Limb (tissue), 2 donors: ENCODE results near the gene ABAT.

ENCODE experiments used
- DNase-seq, 2 donors: peaks; one replicate each; pipeline ENCODE4 v3.0.0-alpha.2; 2016; ENCODE audit errors: extremely low spot score in 2 of 2

Gene ABAT

GRCh38 chr16:8816967-8817655 is 142.7 kb downstream of the ABAT start:
- DNase-seq: no peak

- no peak for DNase-seq
Observed at GRCh38 chr16:8818504-8819270, 144.3 kb downstream of the ABAT start.

DNA sequence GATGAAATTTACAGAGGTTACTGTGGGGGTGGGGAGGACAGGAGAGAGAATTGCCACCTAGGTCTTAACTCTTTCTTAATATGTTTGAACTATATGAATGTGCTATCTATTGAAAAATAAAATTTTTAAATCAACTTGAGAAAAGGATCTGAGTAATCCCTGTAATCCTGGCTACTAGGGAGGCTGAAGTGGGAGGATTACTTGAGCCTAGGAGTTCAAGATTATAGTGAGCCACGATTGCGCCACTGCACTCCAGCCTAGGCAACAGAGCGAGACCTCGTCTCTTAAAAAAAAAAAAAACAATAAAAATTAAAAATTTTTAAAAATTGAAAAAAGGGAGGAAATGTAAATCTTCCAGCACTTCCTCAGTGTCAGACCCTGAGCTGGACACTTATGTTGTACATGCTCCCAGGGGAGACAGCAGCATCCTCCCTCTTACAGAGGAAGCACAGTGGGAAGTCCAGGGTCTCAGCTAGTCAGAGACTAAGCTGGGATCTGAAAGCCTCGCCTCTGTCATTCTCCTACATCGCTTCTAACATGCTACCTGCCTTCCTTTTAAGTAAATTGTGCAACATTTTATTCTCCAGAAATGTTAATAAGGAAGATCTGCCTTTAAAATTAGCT is 145.1 kb downstream of the ABAT start:
- no peak for DNase-seq

DNA sequence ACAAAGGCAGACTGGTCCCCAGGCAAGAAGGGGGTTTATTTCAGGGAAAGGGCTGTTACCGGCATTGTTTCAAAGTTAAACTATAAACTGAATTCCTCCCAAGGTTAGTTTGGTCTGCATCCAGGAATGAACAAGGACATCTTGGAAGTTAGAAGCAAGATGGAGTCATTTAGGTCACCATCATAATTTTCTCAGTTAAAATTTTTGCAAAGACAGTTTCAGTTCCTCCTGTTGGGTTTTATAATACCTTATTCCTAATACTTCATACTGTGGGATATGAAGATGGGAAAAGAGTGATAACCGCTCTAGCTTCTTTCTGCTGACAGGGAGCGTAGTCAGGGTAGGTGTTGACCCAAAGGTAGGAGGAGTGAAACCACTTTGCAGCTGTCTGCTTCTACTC is 148.0 kb downstream of the ABAT start:
- DNase-seq: no peak

GRCh38 chr16:8826278-8826879 is 152.0 kb downstream of the ABAT start:
- no peak for DNase-seq

GRCh38 chr16:8828541-8829165 is 154.2 kb downstream of the ABAT start:
- DNase-seq: no peak

DNA sequence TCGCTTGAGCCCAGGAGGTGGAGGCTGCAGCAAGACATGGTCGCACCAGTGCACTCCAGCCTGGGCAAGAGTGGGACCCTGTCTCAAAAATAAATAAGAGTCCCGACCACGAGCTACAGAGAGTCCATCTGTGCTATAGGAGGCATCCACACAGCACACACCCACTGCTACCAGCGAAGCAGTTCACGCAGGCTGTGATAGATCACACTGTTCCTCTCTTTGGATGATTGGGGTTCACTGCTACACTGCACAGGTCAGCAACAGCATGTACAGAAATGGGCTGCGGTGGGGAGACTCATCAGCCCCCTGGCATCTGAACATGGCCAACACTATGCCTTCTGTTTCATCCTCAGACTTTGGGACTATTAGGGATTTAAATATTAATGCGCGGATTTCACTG is 157.0 kb downstream of the ABAT start:
- no peak for DNase-seq

GRCh38 chr16:8831871-8832716 is 157.7 kb downstream of the ABAT start:
- no peak for DNase-seq

DNA sequence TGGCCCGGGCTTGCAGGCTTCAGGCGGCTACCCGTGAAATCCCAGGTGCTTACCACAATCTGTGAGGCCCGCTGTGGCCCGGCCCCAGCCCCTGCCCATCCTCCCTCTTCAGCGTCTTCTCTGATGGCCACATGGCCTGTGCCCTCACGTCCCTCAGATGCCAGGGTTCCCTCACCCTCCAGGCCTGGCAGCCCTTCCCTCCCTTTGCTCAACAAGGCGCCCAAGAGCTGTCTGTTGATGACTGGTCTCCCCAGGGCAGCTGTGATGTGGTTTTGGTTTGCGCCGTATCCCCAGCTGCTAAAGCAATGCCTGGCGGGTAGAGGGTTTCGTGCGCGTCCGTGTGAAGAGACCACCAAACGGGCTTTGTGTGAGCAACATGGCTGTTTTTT is 158.3 kb downstream of the ABAT start:
- no peak for DNase-seq
